ENCODE measurements around the gene NASP. TPM values are rescaled to one million over a fixed set of nuclear protein-coding genes. Genes with fewer than 3 reads are reported as not detected.

The NASP gene
- total RNA-seq, 2 experiments from 2014 or later = 227 to 246 TPM

- TF ChIP-seq, protein P1, sequence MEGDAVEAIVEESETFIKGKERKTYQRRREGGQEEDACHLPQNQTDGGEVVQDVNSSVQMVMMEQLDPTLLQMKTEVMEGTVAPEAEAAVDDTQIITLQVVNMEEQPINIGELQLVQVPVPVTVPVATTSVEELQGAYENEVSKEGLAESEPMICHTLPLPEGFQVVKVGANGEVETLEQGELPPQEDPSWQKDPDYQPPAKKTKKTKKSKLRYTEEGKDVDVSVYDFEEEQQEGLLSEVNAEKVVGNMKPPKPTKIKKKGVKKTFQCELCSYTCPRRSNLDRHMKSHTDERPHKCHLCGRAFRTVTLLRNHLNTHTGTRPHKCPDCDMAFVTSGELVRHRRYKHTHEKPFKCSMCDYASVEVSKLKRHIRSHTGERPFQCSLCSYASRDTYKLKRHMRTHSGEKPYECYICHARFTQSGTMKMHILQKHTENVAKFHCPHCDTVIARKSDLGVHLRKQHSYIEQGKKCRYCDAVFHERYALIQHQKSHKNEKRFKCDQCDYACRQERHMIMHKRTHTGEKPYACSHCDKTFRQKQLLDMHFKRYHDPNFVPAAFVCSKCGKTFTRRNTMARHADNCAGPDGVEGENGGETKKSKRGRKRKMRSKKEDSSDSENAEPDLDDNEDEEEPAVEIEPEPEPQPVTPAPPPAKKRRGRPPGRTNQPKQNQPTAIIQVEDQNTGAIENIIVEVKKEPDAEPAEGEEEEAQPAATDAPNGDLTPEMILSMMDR (IDR thresholded peaks at IDR 0.05) = no peak
- ATAC-seq = no peak
- CTCF ChIA-PET = interaction anchor here (1.8 to 4.1 kb wide), 2 partner anchors 27 to 49 kb away, joined by 5 to 23 read pairs; no protein-coding TSS in a partner anchor
- DNase-seq = no peak
- no peaks in the 10 kb centered on the region for H3K36me3 Mint-ChIP-seq (ENCODE audit: low read depth)
- peaks cover 35% of the 10 kb centered on the region for H3K4me1 Mint-ChIP-seq (ENCODE audit: low read depth)
- peaks cover 1% of the 10 kb centered on the region for H3K27me3 Mint-ChIP-seq
- H3K4me3 Mint-ChIP-seq = no peak overlapping the region
- POLR2A ChIA-PET = interaction anchor here (0.7 to 6.0 kb wide), 5 partner anchors 9 to 41 kb away, joined by 3 to 85 read pairs (median 11); partner anchors contain the start of genes NASP and PRDX1
- no peak overlapping the region for H3K27ac Mint-ChIP-seq
- intact Hi-C loops (cut with micrococcal nuclease) = no loop called here
- H3K9me3 Mint-ChIP-seq = no peaks in the 10 kb centered on the region
Observed at GRCh38 chr1:45542591-45542990, 41.2 kb upstream of the NASP start.

GRCh38 chr1:45543581-45544417 lies 40.0 kb upstream of the NASP start:
- Mint-ChIP-seq H3K27ac (peak overlapping the region; percentile 73), H3K9me3 (no peaks in the 10 kb centered on the region), H3K4me3 (peak overlapping the region; percentile 22), H3K27me3 (peaks cover 1% of the 10 kb centered on the region), H3K36me3 (ENCODE audit: low read depth) (no peaks in the 10 kb centered on the region), H3K4me1 (ENCODE audit: low read depth) (peaks cover 35% of the 10 kb centered on the region)
- intact Hi-C loops (cut with micrococcal nuclease) = loop anchor here (1.0 kb wide), 1 partner anchor 7 kb away; no protein-coding TSS in a partner anchor
- TF ChIP-seq, protein P1 (IDR thresholded peaks at IDR 0.05) = no peak
- ATAC-seq (peak; percentile 90), DNase-seq (peak; percentile 83)
- ChIA-PET POLR2A (interaction anchor here (0.8 to 6.0 kb wide), 9 partner anchors 10 to 44 kb away, joined by 3 to 85 read pairs (median 4); partner anchors contain the start of genes CCDC163, MMACHC, NASP and PRDX1), CTCF (interaction anchor here (1.5 to 4.1 kb wide), 4 partner anchors 26 to 51 kb away, joined by 5 to 23 read pairs (median 10); no protein-coding TSS in a partner anchor)

DNA sequence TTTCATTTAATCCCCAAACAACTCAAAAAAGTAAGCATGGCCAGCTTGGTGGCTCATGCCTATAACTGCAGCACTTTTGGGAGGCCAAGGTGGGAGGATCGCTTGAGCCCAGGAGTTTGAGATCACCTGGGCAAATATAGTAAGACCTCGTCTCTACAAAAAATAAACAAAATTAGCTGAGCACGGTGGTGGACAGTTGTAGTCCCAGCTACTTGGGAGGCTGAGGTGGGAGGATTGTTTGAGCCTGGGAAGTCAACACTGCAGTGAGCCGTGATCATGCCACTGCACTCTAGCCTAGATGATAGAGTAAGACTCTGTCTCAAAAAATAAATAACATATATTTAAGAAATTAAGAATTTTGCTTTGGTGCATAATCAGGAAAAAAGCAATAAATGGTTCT lies 39.3 kb upstream of the NASP start:
- POLR2A ChIA-PET = interaction anchor here (0.8 to 6.0 kb wide), 8 partner anchors 9 to 45 kb away, joined by 3 to 85 read pairs (median 4); partner anchors contain the start of genes CCDC163, MMACHC, NASP and PRDX1
- intact Hi-C loops (cut with micrococcal nuclease) = loop anchor here (1.0 kb wide), 1 partner anchor 8 kb away; no protein-coding TSS in a partner anchor
- TF ChIP-seq, protein P1 (IDR thresholded peaks at IDR 0.05) = no peak
- H3K27ac Mint-ChIP-seq = no peak overlapping the region
- H3K4me3 Mint-ChIP-seq = no peak overlapping the region
- CTCF ChIA-PET = interaction anchor here (1.1 to 4.1 kb wide), 6 partner anchors 20 to 51 kb away, joined by 3 to 23 read pairs (median 5); partner anchors contain the start of gene PRDX1
- H3K36me3 Mint-ChIP-seq (ENCODE audit: low read depth) = no peaks in the 10 kb centered on the region
- H3K4me1 Mint-ChIP-seq (ENCODE audit: low read depth) = peaks cover 35% of the 10 kb centered on the region
- H3K9me3 Mint-ChIP-seq = no peaks in the 10 kb centered on the region
- no peak for DNase-seq
- H3K27me3 Mint-ChIP-seq = peaks cover 1% of the 10 kb centered on the region
- ATAC-seq = no peak

DNA sequence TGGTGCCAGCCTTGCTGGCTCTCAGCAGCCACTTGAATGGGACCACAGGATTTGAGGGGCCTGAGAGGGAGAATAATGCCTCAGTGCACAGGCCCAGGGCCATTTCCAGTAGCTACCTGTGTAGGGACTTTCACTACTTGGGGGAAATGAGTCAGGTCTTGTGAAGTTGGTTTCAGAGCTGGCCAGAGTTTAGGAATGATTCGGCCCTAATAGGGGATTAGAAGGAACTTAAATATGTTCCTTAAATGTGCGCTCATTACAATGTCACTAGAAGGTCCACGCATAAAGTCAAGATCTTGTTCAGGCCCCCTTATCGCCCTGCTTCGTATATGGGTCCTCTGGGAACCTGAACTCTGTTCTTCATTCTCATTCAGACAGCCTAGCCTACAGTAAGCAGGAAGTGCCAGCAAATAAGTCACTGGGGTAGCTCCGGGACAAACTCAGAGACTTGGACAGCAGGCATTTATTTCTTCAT lies 38.8 kb upstream of the NASP start:
- Mint-ChIP-seq H3K4me3 (no peak overlapping the region), H3K4me1 (ENCODE audit: low read depth) (peaks cover 35% of the 10 kb centered on the region), H3K27ac (peak overlapping the region; percentile 36), H3K36me3 (ENCODE audit: low read depth) (no peaks in the 10 kb centered on the region), H3K27me3 (peaks cover 1% of the 10 kb centered on the region), H3K9me3 (no peaks in the 10 kb centered on the region)
- TF ChIP-seq, protein P1 (IDR thresholded peaks at IDR 0.05) = no peak
- POLR2A ChIA-PET = interaction anchor here (0.7 to 6.0 kb wide), 9 partner anchors 10 to 814 kb away, joined by 3 to 85 read pairs (median 6); partner anchors contain the start of genes CCDC163, MMACHC, NASP and PRDX1
- CTCF ChIA-PET = interaction anchor here (1.1 to 4.1 kb wide), 4 partner anchors 21 to 32 kb away, joined by 3 to 23 read pairs (median 8); partner anchors contain the start of gene PRDX1
- DNase-seq = peak; percentile 40
- peak; percentile 37 for ATAC-seq
- intact Hi-C loops (cut with micrococcal nuclease) = no loop called here

All from activated CD8-positive, alpha-beta T cell treated with anti-CD3 and anti-CD28 coated beads for 36 hours (primary cell).